Stimulated activated CD8-positive, alpha-beta memory T cell treated with anti-CD3 and anti-CD28 coated beads, Interleukin-4, amount 100 ng/mL, for 24 hours (primary cell): ENCODE results near the gene SH2D3C.
"Not testable (repeated sequence)": the region's sequence is repeated elsewhere in the genome, so short reads cannot be mapped to it uniquely, and the experiment has no call there.

Experiments
- DNase-seq: peaks from one replicate; pipeline ENCODE4 v3.0.0-alpha.2; 2020; ENCODE audit warnings: low read depth

SH2D3C gene

GRCh38 chr9:127785023-127785932, 6.8 kb upstream of the SH2D3C start:
- DNase-seq: peak; percentile 83

- peak; percentile 61 for DNase-seq
These were observed 4.9 kb upstream of the SH2D3C start for GRCh38 chr9:127783111-127784008.

- no peak for DNase-seq
These were observed 3.3 kb upstream of the SH2D3C start for GRCh38 chr9:127781806-127782205.

GRCh38 chr9:127780909-127781308, 2.4 kb upstream of the SH2D3C start:
- not testable (repeated sequence) for DNase-seq

GRCh38 chr9:127780126-127780885, 1.8 kb upstream of the SH2D3C start:
- no peak for DNase-seq

GRCh38 chr9:127779136-127779981, 893 bp upstream of the SH2D3C start:
- DNase-seq: peak; percentile 34

GRCh38 chr9:127777368-127777980, 992 bp downstream of the SH2D3C start:
- no peak for DNase-seq

GRCh38 chr9:127776924-127777289, 1.6 kb downstream of the SH2D3C start:
- no peak for DNase-seq

- peak; percentile 66 for DNase-seq
These were observed 2.1 kb downstream of the SH2D3C start for GRCh38 chr9:127776195-127776923.

GRCh38 chr9:127773981-127774380, 4.5 kb downstream of the SH2D3C start:
- no peak for DNase-seq

- no peak for DNase-seq
These were observed 5.2 kb downstream of the SH2D3C start for GRCh38 chr9:127773272-127773671.

GRCh38 chr9:127772603-127773002, 5.9 kb downstream of the SH2D3C start:
- no peak for DNase-seq

GRCh38 chr9:127771570-127772189, 6.8 kb downstream of the SH2D3C start:
- DNase-seq: no peak

- peak; percentile 95 for DNase-seq
These were observed 7.4 kb downstream of the SH2D3C start for GRCh38 chr9:127770905-127771569.

- DNase-seq: no peak
These were observed 7.9 kb downstream of the SH2D3C start for GRCh38 chr9:127770583-127770904.

- DNase-seq: no peak
These were observed 8.4 kb downstream of the SH2D3C start for GRCh38 chr9:127769929-127770582.

- no peak for DNase-seq
These were observed 9.4 kb downstream of the SH2D3C start for GRCh38 chr9:127769101-127769500.

- DNase-seq: no peak
These were observed 9.8 kb downstream of the SH2D3C start for GRCh38 chr9:127768698-127769097.

GRCh38 chr9:127767909-127768331, 10.5 kb downstream of the SH2D3C start:
- DNase-seq: no peak
